H1 (cell line): ENCODE data around the gene TGFB2. TPM values are rescaled to one million over a fixed set of nuclear protein-coding genes. Genes with fewer than 3 reads are reported as not detected.

ENCODE experiments used
- BRCA1 ChIP-seq: IDR thresholded peaks from 2 replicates; pipeline ENCODE4 v1.6.1; 2012; ENCODE audit warnings: low read depth, low read length, improper control_type of control experiment
- CBX5 ChIP-seq: fragments of 300-800, 300-1000 bp; sonication (generic); IDR thresholded peaks from 2 replicates; pipeline ENCODE4 v1.7.1; 2016; ENCODE audit warnings: antibody characterized with exemption, low read length, low read depth
- CHD1 ChIP-seq: IDR thresholded peaks from 2 replicates; pipeline ENCODE4 v1.6.1; 2012; ENCODE audit warnings: low read depth, low read length, improper control_type of control experiment
- CHD2 ChIP-seq: IDR thresholded peaks from 2 replicates; pipeline ENCODE4 v1.6.1; 2012; ENCODE audit warnings: low read length, improper control_type of control experiment
- CREB1 ChIP-seq: IDR thresholded peaks from 2 replicates; pipeline ENCODE4 v1.6.1; 2012; ENCODE audit warnings: inconsistent platforms
- CTBP2 ChIP-seq: IDR thresholded peaks from 2 replicates; pipeline ENCODE4 v1.7.0; 2011; ENCODE audit warnings: borderline replicate concordance, mild to moderate bottlenecking, moderate library complexity, mixed read lengths, low read length; ENCODE audit not compliant: insufficient read depth, insufficient read length
- GTF2F1 ChIP-seq: IDR thresholded peaks from 2 replicates; pipeline ENCODE4 v1.6.1; 2012; ENCODE audit warnings: low read depth, low read length, improper control_type of control experiment, borderline replicate concordance
- HDAC2 ChIP-seq, 2 experiments: fragments of 300-600 bp in 1 of 2; sonication (generic) in 1 of 2; IDR thresholded peaks; 2 replicates each; pipeline ENCODE4 v1.6.1; 2011 to 2012; ENCODE audit warnings: low read depth in 2 of 2, low read length in 2 of 2, mild to moderate bottlenecking in 2 of 2, moderate library complexity in 2 of 2, borderline replicate concordance in 1 of 2, inconsistent platforms in 1 of 2
- HDAC6 ChIP-seq: IDR thresholded peaks from one replicate; pipeline ENCODE4 v1.7.1; 2012; ENCODE audit warnings: low read depth, mild to moderate bottlenecking, inconsistent platforms, low read length, moderate library complexity
- JUND ChIP-seq: IDR thresholded peaks from 2 replicates; pipeline ENCODE4 v1.6.1; 2011; ENCODE audit warnings: mild to moderate bottlenecking, improper control_type of control experiment, low read length
- NANOG ChIP-seq: IDR thresholded peaks from 2 replicates; pipeline ENCODE4 v1.6.1; 2011; ENCODE audit warnings: low read length, low read depth, mild to moderate bottlenecking, inconsistent platforms; ENCODE audit not compliant: insufficient read depth, poor library complexity, severe bottlenecking
- POLR2A ChIP-seq, 2 experiments: IDR thresholded peaks; 1 replicate in 1 of 2; 2 replicates in 1 of 2; pipeline ENCODE4 v1.6.1; 2011; ENCODE audit warnings: low read depth in 2 of 2, low read length in 2 of 2, mild to moderate bottlenecking in 2 of 2; ENCODE audit errors: control extremely low read depth in 1 of 2
- RXRA ChIP-seq: IDR thresholded peaks from 2 replicates; pipeline ENCODE4 v1.6.1; 2011; ENCODE audit warnings: low read depth, mild to moderate bottlenecking, low read length, moderate library complexity; ENCODE audit not compliant: insufficient read depth
- SP1 ChIP-seq: IDR thresholded peaks from 2 replicates; pipeline ENCODE4 v1.6.1; 2011; ENCODE audit warnings: low read depth, low read length
- SRF ChIP-seq: IDR thresholded peaks from 2 replicates; pipeline ENCODE4 v1.6.1; 2011; ENCODE audit warnings: mild to moderate bottlenecking, low read depth, low read length, moderate library complexity
- TCF12 ChIP-seq: IDR thresholded peaks from 2 replicates; pipeline ENCODE4 v1.6.1; 2011; ENCODE audit warnings: low read depth, mild to moderate bottlenecking, low read length
- ZNF274 ChIP-seq: IDR thresholded peaks from 2 replicates; pipeline ENCODE4 v1.7.0; 2012; ENCODE audit warnings: low read length, borderline replicate concordance; ENCODE audit errors: extremely low read depth
- polyA plus RNA-seq, 7 experiments: library from polyadenylated mRNA; depleted of rRNA in 3 of 7; stranded (reverse) in 5 of 7; unstranded in 2 of 7; fragments of >200 nt in 5 of 7; fragments of 200-250 nt in 2 of 7; gene quantifications; 1 replicate in 5 of 7; 2 replicates in 1 of 7; 4 replicates in 1 of 7; pipeline versions ENCODE4 v1.2.1 to v1.2.3, GENCODE V29; 2011 to 2013; ENCODE audit warnings: missing spikeins in 2 of 7, mixed read lengths in 2 of 7
- total RNA-seq: library from RNA; stranded (reverse); fragmentation: NEBNext Ultra II Directional; extraction: Animal tissue kit (Norgen Biotek cat#: 25700); gene quantifications from 2 replicates; pipeline ENCODE4 v1.2.1, GENCODE V29; 2021
- TF ChIP-seq, protein P1 (sequence below), 3 experiments: IDR thresholded peaks; 1 replicate in 2 of 3; 2 replicates in 1 of 3; pipeline versions ENCODE4 v1.5.1 to v1.6.1; 2011; ENCODE audit warnings: low read length in 3 of 3, mild to moderate bottlenecking in 3 of 3, inconsistent platforms in 2 of 3, low read depth in 1 of 3, moderate library complexity in 1 of 3; ENCODE audit not compliant: insufficient read depth in 1 of 3; ENCODE audit errors: control extremely low read depth in 1 of 3

Gene TGFB2
- total and polyA plus RNA-seq, 2 of the 8 experiments (the other 6 are each of a cell fraction or from before 2014, with no cell fraction given) = 0.26 to 0.84 TPM

DNA sequence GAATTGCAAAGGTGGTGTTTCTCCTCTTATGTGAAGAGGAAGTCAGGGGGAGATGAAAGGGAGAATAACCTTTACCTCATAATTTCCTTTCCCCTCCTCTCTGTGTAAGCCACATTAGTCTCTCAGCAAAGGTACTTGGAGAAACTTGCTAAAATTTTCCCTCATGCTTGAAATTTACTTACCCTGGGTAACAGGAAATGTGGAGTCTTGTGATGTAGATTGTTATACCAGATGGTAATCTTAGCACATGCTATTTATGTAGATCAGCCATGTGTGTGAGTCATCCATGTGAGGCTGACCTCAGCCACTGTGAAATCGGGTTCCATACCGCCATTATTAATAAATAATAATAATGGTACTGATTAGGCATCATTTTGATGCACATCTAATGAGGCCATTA, 128.4 kb downstream of the TGFB2 start (continued):
- no peak for TF ChIP-seq GTF2F1
- TF ChIP-seq TCF12 = no peak
- TF ChIP-seq RXRA = no peak
- no peak for TF ChIP-seq BRCA1
- TF ChIP-seq CREB1 = no peak
- TF ChIP-seq SP1 = no peak
- TF ChIP-seq ZNF274 = no peak
- no peak for TF ChIP-seq CTBP2
- TF ChIP-seq CBX5 = no peak
- TF ChIP-seq CHD1 = no peak
- no peak for TF ChIP-seq HDAC2 (IDR thresholded peaks at IDR 0.05; ENCODE audit: borderline replicate concordance in 1 of 2, low read depth in 2 of 2, low read length in 2 of 2)
- no peak for TF ChIP-seq JUND
- no peak for TF ChIP-seq POLR2A (IDR thresholded peaks at IDR 0.05; ENCODE audit: control extremely low read depth in 1 of 2, low read depth in 2 of 2, low read length in 2 of 2)
- no peak for TF ChIP-seq NANOG
- no peak for TF ChIP-seq SRF
- TF ChIP-seq, protein P1, sequence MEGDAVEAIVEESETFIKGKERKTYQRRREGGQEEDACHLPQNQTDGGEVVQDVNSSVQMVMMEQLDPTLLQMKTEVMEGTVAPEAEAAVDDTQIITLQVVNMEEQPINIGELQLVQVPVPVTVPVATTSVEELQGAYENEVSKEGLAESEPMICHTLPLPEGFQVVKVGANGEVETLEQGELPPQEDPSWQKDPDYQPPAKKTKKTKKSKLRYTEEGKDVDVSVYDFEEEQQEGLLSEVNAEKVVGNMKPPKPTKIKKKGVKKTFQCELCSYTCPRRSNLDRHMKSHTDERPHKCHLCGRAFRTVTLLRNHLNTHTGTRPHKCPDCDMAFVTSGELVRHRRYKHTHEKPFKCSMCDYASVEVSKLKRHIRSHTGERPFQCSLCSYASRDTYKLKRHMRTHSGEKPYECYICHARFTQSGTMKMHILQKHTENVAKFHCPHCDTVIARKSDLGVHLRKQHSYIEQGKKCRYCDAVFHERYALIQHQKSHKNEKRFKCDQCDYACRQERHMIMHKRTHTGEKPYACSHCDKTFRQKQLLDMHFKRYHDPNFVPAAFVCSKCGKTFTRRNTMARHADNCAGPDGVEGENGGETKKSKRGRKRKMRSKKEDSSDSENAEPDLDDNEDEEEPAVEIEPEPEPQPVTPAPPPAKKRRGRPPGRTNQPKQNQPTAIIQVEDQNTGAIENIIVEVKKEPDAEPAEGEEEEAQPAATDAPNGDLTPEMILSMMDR (IDR thresholded peaks at IDR 0.05; ENCODE audit: control extremely low read depth in 1 of 3, insufficient read depth in 1 of 3, low read depth in 1 of 3, low read length in 3 of 3) = no peak
- TF ChIP-seq HDAC6 = no peak
- TF ChIP-seq CHD2 = no peak
- TF ChIP-seq, all 59 proteins: peak for 0
